H1 (cell line): ENCODE measurements around the gene LRRC23. TPM values are rescaled to one million over a fixed set of nuclear protein-coding genes. Genes with fewer than 3 reads are reported as not detected.

Source experiments
- CBX8 ChIP-seq: fragments of 300-800, 300-1000 bp; sonication (generic); IDR thresholded peaks from 2 replicates; pipeline ENCODE4 v1.7.1; 2016; ENCODE audit warnings: low read depth, low read length, borderline replicate concordance
- CHD2 ChIP-seq: IDR thresholded peaks from 2 replicates; pipeline ENCODE4 v1.6.1; 2012; ENCODE audit warnings: low read length, improper control_type of control experiment
- GABPA ChIP-seq: IDR thresholded peaks from 2 replicates; pipeline ENCODE4 v1.6.1; 2011; ENCODE audit warnings: mild to moderate bottlenecking, low read length, moderate library complexity, borderline replicate concordance; ENCODE audit not compliant: insufficient read depth
- KDM4A ChIP-seq: IDR thresholded peaks from one replicate; pipeline ENCODE4 v1.7.1; 2012; ENCODE audit warnings: low read depth, mild to moderate bottlenecking, moderate library complexity, low read length, inconsistent platforms; ENCODE audit not compliant: severe bottlenecking
- NANOG ChIP-seq: IDR thresholded peaks from 2 replicates; pipeline ENCODE4 v1.6.1; 2011; ENCODE audit warnings: low read length, low read depth, mild to moderate bottlenecking, inconsistent platforms; ENCODE audit not compliant: insufficient read depth, poor library complexity, severe bottlenecking
- POLR2A ChIP-seq, 2 experiments: IDR thresholded peaks; 1 replicate in 1 of 2; 2 replicates in 1 of 2; pipeline ENCODE4 v1.6.1; 2011; ENCODE audit warnings: low read depth in 2 of 2, low read length in 2 of 2, mild to moderate bottlenecking in 2 of 2; ENCODE audit errors: control extremely low read depth in 1 of 2
- SIN3A ChIP-seq, 2 experiments: IDR thresholded peaks in 1 of 2; conservative IDR thresholded peaks in 1 of 2; 2 replicates each; pipeline ENCODE4 v1.6.1; 2011 to 2012; ENCODE audit warnings: low read length in 2 of 2, improper control_type of control experiment in 1 of 2, low read depth in 1 of 2, mild to moderate bottlenecking in 1 of 2
- SIRT6 ChIP-seq: IDR thresholded peaks from one replicate; pipeline ENCODE4 v1.7.1; 2012; ENCODE audit warnings: low read length, inconsistent platforms
- SUZ12 ChIP-seq: fragments of 200-600 bp; sonication (generic); IDR thresholded peaks from 2 replicates; pipeline ENCODE4 v1.6.1; 2012; ENCODE audit warnings: mild to moderate bottlenecking, inconsistent platforms, low read length, moderate library complexity, mixed read lengths
- TAF7 ChIP-seq: optimal IDR thresholded peaks from 2 replicates; pipeline ENCODE3; 2011; ENCODE audit warnings: low read depth, mild to moderate bottlenecking, inconsistent platforms, low read length, moderate library complexity, borderline replicate concordance
- TCF12 ChIP-seq: IDR thresholded peaks from 2 replicates; pipeline ENCODE4 v1.6.1; 2011; ENCODE audit warnings: low read depth, mild to moderate bottlenecking, low read length
- polyA plus RNA-seq, 7 experiments: library from polyadenylated mRNA; depleted of rRNA in 3 of 7; stranded (reverse) in 5 of 7; unstranded in 2 of 7; fragments of >200 nt in 5 of 7; fragments of 200-250 nt in 2 of 7; gene quantifications; 1 replicate in 5 of 7; 2 replicates in 1 of 7; 4 replicates in 1 of 7; pipeline versions ENCODE4 v1.2.1 to v1.2.3, GENCODE V29; 2011 to 2013; ENCODE audit warnings: missing spikeins in 2 of 7, mixed read lengths in 2 of 7
- total RNA-seq: library from RNA; stranded (reverse); fragmentation: NEBNext Ultra II Directional; extraction: Animal tissue kit (Norgen Biotek cat#: 25700); gene quantifications from 2 replicates; pipeline ENCODE4 v1.2.1, GENCODE V29; 2021
- TF ChIP-seq, protein P1 (sequence below): fragments of 300-600 bp; sonication (generic); IDR thresholded peaks from 2 replicates; pipeline ENCODE4 v1.7.1; 2012; ENCODE audit warnings: low read length, moderate library complexity, mild to moderate bottlenecking, inconsistent platforms; ENCODE audit not compliant: insufficient replicate concordance

LRRC23 gene
- total and polyA plus RNA-seq, 2 of the 8 experiments (the other 6 are each of a cell fraction or from before 2014, with no cell fraction given), result 2.5 to 3.6 TPM

DNA sequence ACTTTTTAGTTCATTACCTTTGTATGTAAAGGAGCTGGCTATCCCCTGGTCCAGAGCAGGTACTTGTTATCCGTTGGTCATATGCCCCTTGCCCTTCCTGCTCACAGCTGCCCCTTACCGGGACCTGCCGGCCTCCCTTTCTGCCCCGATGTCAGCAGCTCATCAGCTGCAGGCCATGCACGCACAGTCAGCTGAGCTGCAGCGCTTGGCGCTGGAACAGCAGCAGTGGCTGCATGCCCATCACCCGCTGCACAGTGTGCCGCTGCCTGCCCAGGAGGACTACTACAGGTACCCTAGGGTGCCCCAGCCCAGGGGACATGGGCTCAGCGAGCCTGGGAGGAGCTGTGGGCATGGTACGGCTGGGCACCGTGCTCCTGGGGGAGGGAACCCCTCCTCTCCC is 36.6 kb downstream of the LRRC23 start (continued):
- TF ChIP-seq, protein P1, sequence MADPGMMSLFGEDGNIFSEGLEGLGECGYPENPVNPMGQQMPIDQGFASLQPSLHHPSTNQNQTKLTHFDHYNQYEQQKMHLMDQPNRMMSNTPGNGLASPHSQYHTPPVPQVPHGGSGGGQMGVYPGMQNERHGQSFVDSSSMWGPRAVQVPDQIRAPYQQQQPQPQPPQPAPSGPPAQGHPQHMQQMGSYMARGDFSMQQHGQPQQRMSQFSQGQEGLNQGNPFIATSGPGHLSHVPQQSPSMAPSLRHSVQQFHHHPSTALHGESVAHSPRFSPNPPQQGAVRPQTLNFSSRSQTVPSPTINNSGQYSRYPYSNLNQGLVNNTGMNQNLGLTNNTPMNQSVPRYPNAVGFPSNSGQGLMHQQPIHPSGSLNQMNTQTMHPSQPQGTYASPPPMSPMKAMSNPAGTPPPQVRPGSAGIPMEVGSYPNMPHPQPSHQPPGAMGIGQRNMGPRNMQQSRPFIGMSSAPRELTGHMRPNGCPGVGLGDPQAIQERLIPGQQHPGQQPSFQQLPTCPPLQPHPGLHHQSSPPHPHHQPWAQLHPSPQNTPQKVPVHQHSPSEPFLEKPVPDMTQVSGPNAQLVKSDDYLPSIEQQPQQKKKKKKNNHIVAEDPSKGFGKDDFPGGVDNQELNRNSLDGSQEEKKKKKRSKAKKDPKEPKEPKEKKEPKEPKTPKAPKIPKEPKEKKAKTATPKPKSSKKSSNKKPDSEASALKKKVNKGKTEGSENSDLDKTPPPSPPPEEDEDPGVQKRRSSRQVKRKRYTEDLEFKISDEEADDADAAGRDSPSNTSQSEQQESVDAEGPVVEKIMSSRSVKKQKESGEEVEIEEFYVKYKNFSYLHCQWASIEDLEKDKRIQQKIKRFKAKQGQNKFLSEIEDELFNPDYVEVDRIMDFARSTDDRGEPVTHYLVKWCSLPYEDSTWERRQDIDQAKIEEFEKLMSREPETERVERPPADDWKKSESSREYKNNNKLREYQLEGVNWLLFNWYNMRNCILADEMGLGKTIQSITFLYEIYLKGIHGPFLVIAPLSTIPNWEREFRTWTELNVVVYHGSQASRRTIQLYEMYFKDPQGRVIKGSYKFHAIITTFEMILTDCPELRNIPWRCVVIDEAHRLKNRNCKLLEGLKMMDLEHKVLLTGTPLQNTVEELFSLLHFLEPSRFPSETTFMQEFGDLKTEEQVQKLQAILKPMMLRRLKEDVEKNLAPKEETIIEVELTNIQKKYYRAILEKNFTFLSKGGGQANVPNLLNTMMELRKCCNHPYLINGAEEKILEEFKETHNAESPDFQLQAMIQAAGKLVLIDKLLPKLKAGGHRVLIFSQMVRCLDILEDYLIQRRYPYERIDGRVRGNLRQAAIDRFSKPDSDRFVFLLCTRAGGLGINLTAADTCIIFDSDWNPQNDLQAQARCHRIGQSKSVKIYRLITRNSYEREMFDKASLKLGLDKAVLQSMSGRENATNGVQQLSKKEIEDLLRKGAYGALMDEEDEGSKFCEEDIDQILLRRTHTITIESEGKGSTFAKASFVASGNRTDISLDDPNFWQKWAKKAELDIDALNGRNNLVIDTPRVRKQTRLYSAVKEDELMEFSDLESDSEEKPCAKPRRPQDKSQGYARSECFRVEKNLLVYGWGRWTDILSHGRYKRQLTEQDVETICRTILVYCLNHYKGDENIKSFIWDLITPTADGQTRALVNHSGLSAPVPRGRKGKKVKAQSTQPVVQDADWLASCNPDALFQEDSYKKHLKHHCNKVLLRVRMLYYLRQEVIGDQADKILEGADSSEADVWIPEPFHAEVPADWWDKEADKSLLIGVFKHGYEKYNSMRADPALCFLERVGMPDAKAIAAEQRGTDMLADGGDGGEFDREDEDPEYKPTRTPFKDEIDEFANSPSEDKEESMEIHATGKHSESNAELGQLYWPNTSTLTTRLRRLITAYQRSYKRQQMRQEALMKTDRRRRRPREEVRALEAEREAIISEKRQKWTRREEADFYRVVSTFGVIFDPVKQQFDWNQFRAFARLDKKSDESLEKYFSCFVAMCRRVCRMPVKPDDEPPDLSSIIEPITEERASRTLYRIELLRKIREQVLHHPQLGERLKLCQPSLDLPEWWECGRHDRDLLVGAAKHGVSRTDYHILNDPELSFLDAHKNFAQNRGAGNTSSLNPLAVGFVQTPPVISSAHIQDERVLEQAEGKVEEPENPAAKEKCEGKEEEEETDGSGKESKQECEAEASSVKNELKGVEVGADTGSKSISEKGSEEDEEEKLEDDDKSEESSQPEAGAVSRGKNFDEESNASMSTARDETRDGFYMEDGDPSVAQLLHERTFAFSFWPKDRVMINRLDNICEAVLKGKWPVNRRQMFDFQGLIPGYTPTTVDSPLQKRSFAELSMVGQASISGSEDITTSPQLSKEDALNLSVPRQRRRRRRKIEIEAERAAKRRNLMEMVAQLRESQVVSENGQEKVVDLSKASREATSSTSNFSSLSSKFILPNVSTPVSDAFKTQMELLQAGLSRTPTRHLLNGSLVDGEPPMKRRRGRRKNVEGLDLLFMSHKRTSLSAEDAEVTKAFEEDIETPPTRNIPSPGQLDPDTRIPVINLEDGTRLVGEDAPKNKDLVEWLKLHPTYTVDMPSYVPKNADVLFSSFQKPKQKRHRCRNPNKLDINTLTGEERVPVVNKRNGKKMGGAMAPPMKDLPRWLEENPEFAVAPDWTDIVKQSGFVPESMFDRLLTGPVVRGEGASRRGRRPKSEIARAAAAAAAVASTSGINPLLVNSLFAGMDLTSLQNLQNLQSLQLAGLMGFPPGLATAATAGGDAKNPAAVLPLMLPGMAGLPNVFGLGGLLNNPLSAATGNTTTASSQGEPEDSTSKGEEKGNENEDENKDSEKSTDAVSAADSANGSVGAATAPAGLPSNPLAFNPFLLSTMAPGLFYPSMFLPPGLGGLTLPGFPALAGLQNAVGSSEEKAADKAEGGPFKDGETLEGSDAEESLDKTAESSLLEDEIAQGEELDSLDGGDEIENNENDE, result no peak
- TF ChIP-seq SIN3A (conservative IDR thresholded peaks at IDR 0.05 in 1 of 2, IDR thresholded peaks at IDR 0.05 in 1 of 2; ENCODE audit: low read depth in 1 of 2, low read length in 2 of 2) (no peak), TCF12 (no peak), CHD2 (no peak), SUZ12 (no peak), SIRT6 (no peak), GABPA (no peak), TAF7 (no peak), KDM4A (no peak), POLR2A (IDR thresholded peaks at IDR 0.05; ENCODE audit: control extremely low read depth in 1 of 2, low read depth in 2 of 2, low read length in 2 of 2) (no peak), CBX8 (no peak), NANOG (no peak)
